Endodermal cell (in vitro differentiated cells): Measurements from ENCODE around the gene PIEZO2. TPM values are rescaled to one million over a fixed set of nuclear protein-coding genes. Genes with fewer than 3 reads are reported as not detected.

Experiments used
- DNase-seq: peaks from one replicate; pipeline ENCODE4 v3.0.0-alpha.2; 2017
- H3K27ac ChIP-seq: 2 replicates; pipeline ENCODE4 v1.5.1; 2013; ENCODE audit warnings: mild to moderate bottlenecking, low read depth, low read length, moderate library complexity
- H3K27me3 ChIP-seq: 2 replicates; pipeline ENCODE4 v1.6.1; 2013; ENCODE audit warnings: mild to moderate bottlenecking, low read length, moderate library complexity; ENCODE audit not compliant: insufficient read depth, control insufficient read depth, poor library complexity, severe bottlenecking
- H3K36me3 ChIP-seq: 2 replicates; pipeline ENCODE4 v1.7.0; 2013; ENCODE audit warnings: mild to moderate bottlenecking, low read length, moderate library complexity; ENCODE audit not compliant: control insufficient read depth, insufficient read depth
- H3K4me1 ChIP-seq: one replicate; pipeline ENCODE4 v1.7.0; 2013; ENCODE audit warnings: low read length; ENCODE audit not compliant: control insufficient read depth, insufficient read depth
- H3K4me3 ChIP-seq: 2 replicates; pipeline ENCODE4 v1.5.1; 2013; ENCODE audit warnings: mild to moderate bottlenecking, low read length, moderate library complexity
- H3K9ac ChIP-seq: 2 replicates; pipeline ENCODE4 v1.6.1; 2013; ENCODE audit warnings: mild to moderate bottlenecking, low read length, moderate library complexity; ENCODE audit not compliant: poor library complexity, severe bottlenecking; ENCODE audit errors: extremely low read depth
- H3K9me3 ChIP-seq: 2 replicates; pipeline ENCODE4 v1.6.1; 2013; ENCODE audit warnings: mild to moderate bottlenecking, low read length, moderate library complexity; ENCODE audit not compliant: control insufficient read depth
- H3K27ac Mint-ChIP-seq: 2 replicates; pipeline ENCODE4 v1.8.0; 2020; ENCODE audit warnings: mixed read lengths
- H3K27me3 Mint-ChIP-seq: 2 replicates; pipeline ENCODE4 v1.8.0; 2021; ENCODE audit warnings: mild to moderate bottlenecking, mixed read lengths; ENCODE audit not compliant: insufficient read depth
- H3K36me3 Mint-ChIP-seq: 2 replicates; pipeline ENCODE4 v1.8.0; 2020; ENCODE audit warnings: low read depth, mixed read lengths
- H3K4me1 Mint-ChIP-seq: 2 replicates; pipeline ENCODE4 v1.8.0; 2020; ENCODE audit warnings: mixed read lengths
- H3K4me3 Mint-ChIP-seq: 2 replicates; pipeline ENCODE4 v1.8.0; 2020; ENCODE audit warnings: mild to moderate bottlenecking, moderate library complexity, mixed read lengths
- H3K9me3 Mint-ChIP-seq: 2 replicates; pipeline ENCODE4 v1.8.0; 2020; ENCODE audit warnings: mild to moderate bottlenecking, mixed read lengths
- CTCF ChIP-seq: fragments of 200-600 bp; sonication (generic); conservative IDR thresholded peaks from 2 replicates; pipeline ENCODE4 v1.5.0; 2021; ENCODE audit warnings: antibody characterized with exemption, mild to moderate bottlenecking
- WGBS, 2 experiments: methylation state at CpG; one replicate each; pipeline versions ENCODE4 v1.1.5 to v1.1.7; 2013; ENCODE audit warnings: missing lambda C conversion rate in 2 of 2, mixed read lengths in 1 of 2; ENCODE audit not compliant: insufficient coverage in 1 of 2, insufficient read length in 1 of 2; 5-methylcytosine and 5-hydroxymethylcytosine counted together
- total RNA-seq, 2 donors: library from RNA; stranded (reverse); fragmentation: NEBNext Ultra II Directional in 1 of 2; extraction: Animal tissue kit (Norgen Biotek cat#: 25700) in 1 of 2; gene quantifications; 2 replicates in 1 of 2; 3 replicates in 1 of 2; pipeline ENCODE4 v1.2.1, GENCODE V29; 2021

Gene PIEZO2
- total RNA-seq, 2 donors from 2014 or later = 7.3 to 12.1 TPM

- no peaks in the 10 kb centered on the region for H3K36me3 ChIP-seq
- no peaks in the 10 kb centered on the region for H3K9me3 Mint-ChIP-seq
- no peaks in the 10 kb centered on the region for H3K9me3 ChIP-seq
- H3K4me3 Mint-ChIP-seq = no peak overlapping the region
- no peak for DNase-seq
- 93 to 94% methylated on average over 3 to 4 of the region's 4 CpGs for WGBS, 2 experiments
- H3K4me3 ChIP-seq = no peak overlapping the region
- peaks cover 6% of the 10 kb centered on the region for H3K27me3 Mint-ChIP-seq
- no peak overlapping the region for H3K27ac ChIP-seq
- TF ChIP-seq CTCF = no peak
- no peaks in the 10 kb centered on the region for H3K4me1 ChIP-seq
- H3K36me3 Mint-ChIP-seq = no peaks in the 10 kb centered on the region
- no peak overlapping the region for H3K9ac ChIP-seq
- peaks cover 15% of the 10 kb centered on the region for H3K4me1 Mint-ChIP-seq
- H3K27ac Mint-ChIP-seq = no peak overlapping the region
- H3K27me3 ChIP-seq = no peaks in the 10 kb centered on the region
Measured at GRCh38 chr18:11113046-11113548, 36.3 kb downstream of the PIEZO2 start.

- H3K4me3 ChIP-seq = no peak overlapping the region
- H3K36me3 Mint-ChIP-seq = no peaks in the 10 kb centered on the region
- no peaks in the 10 kb centered on the region for H3K9me3 ChIP-seq
- H3K27ac Mint-ChIP-seq = no peak overlapping the region
- no peaks in the 10 kb centered on the region for H3K4me1 ChIP-seq
- no peaks in the 10 kb centered on the region for H3K9me3 Mint-ChIP-seq
- H3K9ac ChIP-seq = no peak overlapping the region
- DNase-seq = no peak
- no peak for TF ChIP-seq CTCF
- H3K4me3 Mint-ChIP-seq = no peak overlapping the region
- peaks cover 15% of the 10 kb centered on the region for H3K4me1 Mint-ChIP-seq
- H3K27me3 ChIP-seq = no peaks in the 10 kb centered on the region
- 84 to 94% methylated on average over 2 to 3 of the region's 3 CpGs for WGBS, 2 experiments
- peaks cover 6% of the 10 kb centered on the region for H3K27me3 Mint-ChIP-seq
- H3K36me3 ChIP-seq = no peaks in the 10 kb centered on the region
- H3K27ac ChIP-seq = no peak overlapping the region
Measured at GRCh38 chr18:11112286-11112685, 37.1 kb downstream of the PIEZO2 start.

GRCh38 chr18:11110509-11110908 is 38.9 kb downstream of the PIEZO2 start:
- no peaks in the 10 kb centered on the region for H3K36me3 Mint-ChIP-seq
- peaks cover 24% of the 10 kb centered on the region for H3K4me1 Mint-ChIP-seq
- Histone ChIP-seq H3K4me1 (peaks cover 4% of the 10 kb centered on the region), H3K9me3 (no peaks in the 10 kb centered on the region), H3K27me3 (no peaks in the 10 kb centered on the region), H3K4me3 (no peak overlapping the region), H3K9ac (no peak overlapping the region), H3K27ac (no peak overlapping the region), H3K36me3 (no peaks in the 10 kb centered on the region)
- WGBS, 2 experiments = 89 to 100% methylated on average over 1 to 16 of the region's 16 CpGs
- H3K27me3 Mint-ChIP-seq = peaks cover 6% of the 10 kb centered on the region
- no peak for TF ChIP-seq CTCF
- no peak for DNase-seq
- H3K9me3 Mint-ChIP-seq = no peaks in the 10 kb centered on the region
- H3K4me3 Mint-ChIP-seq = no peak overlapping the region
- no peak overlapping the region for H3K27ac Mint-ChIP-seq
